Activated CD8-positive, alpha-beta memory T cell treated with anti-CD3 and anti-CD28 coated beads, Interleukin-2, amount 50 U/mL, for 1 hour (primary cell): Measurements from ENCODE around the gene CD177.
"Not testable (repeated sequence)": the region's sequence is repeated elsewhere in the genome, so short reads cannot be mapped to it uniquely, and the experiment has no call there.

Experiments
- DNase-seq: peaks from one replicate; pipeline ENCODE4 v3.0.0-alpha.2; 2020; ENCODE audit errors: extremely low read depth

The CD177 gene, protein sequence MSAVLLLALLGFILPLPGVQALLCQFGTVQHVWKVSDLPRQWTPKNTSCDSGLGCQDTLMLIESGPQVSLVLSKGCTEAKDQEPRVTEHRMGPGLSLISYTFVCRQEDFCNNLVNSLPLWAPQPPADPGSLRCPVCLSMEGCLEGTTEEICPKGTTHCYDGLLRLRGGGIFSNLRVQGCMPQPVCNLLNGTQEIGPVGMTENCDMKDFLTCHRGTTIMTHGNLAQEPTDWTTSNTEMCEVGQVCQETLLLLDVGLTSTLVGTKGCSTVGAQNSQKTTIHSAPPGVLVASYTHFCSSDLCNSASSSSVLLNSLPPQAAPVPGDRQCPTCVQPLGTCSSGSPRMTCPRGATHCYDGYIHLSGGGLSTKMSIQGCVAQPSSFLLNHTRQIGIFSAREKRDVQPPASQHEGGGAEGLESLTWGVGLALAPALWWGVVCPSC

DNA sequence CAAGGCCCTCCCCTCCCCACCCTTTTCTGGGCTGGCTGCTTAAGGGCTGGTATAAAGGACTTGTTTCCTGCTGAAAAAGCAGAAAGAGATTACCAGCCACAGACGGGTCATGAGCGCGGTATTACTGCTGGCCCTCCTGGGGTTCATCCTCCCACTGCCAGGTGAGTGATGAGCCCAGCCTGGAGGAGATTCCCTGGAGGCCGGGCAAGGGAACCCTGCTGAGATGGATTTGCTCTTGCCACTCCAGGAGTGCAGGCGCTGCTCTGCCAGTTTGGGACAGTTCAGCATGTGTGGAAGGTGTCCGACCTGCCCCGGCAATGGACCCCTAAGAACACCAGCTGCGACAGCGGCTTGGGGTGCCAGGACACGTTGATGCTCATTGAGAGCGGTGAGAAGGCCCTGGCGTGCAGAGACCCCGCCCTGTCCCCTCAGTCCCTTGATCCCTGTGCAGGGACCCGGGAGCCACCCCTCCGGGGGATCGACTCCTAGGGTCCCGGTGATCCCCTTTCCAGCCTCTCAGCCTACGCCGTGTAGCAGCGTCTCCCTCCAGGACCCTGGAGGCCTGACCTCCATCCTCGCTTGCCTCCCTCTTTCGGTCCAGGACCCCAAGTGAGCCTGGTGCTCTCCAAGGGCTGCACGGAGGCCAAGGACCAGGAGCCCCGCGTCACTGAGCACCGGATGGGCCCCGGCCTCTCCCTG lies at the start of gene CD177:
TSS of gene CD177 (plus strand) at position 81 of the 699 bp plus-strand sequence. CDS start at position 110, 29 bp downstream.
- no peak for DNase-seq

DNA sequence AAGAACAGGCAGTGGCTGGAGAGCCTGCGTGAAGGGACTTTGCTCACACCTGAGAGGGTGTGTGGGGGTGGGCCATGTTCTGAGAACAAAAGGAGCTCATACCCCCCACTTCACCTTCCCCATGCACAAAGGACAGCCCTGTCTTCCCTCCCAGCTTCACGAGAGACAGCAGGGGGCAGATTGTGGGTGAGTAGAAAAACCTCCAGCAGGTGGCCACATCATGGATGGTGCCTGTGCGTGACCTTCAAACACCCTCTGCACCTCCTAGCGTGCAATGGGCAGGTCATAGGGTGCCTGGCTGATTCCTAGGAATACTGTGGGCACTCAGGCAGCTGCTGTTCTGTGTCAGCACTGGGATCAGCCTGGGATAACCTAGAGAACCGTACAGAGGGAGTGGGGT lies 47.8 kb upstream of the CD177 start:
- DNase-seq = no peak

DNA sequence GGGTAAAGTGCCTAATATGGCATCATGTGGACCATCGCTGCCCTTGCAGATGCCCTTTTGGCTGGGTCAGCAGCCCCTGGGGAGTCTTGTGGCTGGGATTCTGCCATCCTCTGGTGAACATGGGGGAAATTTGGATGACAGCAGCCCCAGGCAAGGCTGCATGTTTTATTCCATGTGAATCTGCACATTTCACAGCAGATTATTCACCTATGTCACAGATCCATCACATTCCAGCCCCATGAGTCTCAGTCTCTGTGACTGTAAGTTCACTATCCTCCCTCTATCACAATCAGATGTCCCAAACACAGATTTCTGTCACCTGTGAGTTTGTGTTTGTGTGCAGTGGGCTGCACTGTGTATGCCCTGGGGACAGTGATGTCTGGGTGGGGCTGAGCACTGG lies 47.4 kb upstream of the CD177 start:
- no peak for DNase-seq

DNA sequence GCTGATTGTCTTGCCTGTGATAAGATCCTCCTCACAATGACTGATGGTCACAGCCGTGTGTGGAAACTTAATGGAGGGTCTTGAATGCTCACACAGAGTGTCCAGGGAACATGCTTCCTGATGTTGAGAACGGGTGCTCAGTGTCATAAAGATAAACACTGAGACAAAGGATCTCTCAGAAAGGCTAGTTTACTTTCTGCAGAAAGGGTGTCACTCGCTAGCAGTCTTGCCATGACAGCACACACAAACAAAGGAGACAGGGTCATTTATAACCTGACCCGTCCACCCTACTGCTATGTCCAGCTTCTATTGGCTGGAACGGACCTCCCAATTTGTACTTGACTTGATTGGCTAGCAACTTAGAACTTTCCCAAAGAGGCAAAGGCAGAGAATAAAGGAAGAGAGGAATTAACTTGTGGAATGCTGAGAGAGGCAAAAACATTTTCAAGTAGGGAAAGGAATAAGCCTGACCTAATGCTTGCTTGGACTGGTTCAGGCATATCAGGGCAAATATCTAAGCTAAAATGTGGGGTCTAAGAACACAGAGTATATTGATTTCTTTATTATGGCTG lies 45.2 kb upstream of the CD177 start:
- DNase-seq = no peak

DNA sequence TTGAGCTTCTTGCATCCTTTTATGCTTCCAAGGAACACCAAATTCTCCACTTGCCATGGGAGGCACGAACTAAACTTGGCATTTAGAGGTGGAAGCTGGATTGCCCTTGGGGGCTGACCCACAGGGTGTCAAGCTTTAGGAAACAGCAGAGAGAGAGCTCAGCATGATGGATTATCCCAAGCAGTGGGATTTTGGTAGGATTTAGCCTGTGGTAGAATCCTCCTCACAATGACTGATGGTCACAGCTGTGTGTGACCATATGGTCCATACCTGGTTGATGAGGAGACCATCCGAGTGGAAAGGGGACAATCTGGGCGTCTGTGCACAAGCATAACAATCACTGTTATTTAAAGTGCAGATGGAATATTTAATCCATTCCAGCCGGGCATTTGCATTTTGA lies 44.0 kb upstream of the CD177 start:
- no peak for DNase-seq

DNA sequence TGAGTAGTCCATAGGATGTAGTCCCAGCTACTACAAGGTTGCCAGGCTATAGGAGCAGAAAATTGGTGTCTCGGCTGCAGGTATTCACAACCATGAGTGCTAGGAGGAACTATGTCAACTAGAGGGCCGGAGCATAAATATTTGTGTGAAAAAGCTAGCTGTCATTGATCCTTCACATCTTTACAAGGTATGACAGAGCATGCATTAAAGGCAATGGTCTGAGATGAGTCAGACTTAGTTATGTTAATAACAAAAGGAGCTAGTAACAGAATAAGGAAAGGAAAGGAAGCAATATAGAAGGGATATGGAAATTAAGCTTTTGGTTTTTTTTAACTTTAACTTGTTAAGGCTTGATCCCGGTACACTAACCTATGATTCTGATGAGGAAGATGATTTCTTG lies 43.3 kb upstream of the CD177 start:
- no peak for DNase-seq

DNA sequence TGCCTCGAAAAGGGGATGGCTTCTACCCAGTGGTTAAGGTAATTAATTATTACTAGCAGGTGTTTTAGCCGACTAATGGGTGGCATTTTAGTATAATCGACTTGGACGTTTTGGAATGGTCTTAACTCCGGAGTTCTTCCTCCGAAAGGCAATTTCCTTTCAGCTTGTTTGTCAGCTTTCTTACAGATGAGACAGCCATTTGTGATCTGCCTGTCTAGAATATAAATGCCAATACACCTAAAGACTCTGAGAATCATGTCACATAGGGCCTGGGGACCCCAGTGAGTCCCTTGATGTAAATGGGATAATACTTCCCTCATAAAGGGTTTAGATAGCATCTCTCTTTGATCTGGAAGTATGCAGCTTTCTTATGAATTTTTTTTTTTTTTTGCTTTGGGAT lies 42.2 kb upstream of the CD177 start:
- DNase-seq = no peak

DNA sequence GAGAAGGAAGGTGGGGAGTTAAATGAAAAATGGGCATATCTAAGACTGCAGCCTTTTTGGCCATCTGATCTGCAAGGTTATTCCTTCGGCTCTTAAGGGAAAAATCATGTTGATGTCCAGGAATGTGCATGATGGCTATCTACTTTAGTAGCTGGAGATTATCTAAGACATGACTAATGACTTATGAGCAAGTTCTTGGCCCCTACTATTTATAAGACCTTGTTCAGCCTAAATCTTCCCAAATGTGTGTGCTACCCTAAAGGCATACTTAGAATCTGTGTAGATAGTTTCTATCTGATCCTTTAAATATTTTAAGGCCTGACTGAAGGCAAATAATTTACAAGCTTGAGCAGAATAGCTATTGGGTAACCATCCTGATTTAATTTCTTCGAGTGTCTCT lies 41.8 kb upstream of the CD177 start:
- DNase-seq = no peak

DNA sequence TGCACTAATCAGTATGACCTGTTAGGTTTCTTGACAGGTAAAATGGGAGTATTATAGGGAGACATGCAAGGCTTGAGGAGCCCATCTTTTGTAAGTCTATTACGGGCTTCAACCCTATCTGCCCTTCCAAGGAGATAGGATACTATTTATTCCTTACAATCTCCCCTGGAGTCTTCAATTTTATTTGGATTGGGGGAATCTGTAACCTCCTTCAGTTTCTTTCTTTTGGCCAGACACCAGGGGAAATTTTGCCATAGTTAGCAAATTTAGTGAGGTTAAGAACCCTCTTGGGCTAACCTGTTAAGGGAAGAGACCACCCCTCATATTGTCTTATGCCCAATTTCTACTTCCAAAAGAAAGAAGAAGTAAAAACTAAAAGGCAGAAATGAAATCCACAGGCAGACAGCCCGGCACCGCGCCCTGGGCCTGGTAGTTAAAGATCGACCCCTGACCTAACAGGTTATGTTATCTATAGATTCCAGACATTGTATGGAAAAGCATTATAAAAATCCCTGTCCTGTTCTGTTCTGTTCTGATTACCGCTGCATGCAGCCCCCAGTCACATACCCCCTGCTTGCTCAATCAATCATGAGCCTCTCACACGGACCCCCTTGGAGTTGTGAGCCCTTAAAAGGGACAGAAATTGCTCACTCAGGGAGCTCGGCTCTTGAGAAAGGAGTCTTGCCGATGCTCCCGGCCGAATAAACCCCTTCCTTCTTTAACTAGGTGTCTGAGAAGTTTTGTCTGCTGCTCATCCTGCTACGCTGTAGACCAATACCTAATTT lies 39.6 kb upstream of the CD177 start:
- DNase-seq = no peak

DNA sequence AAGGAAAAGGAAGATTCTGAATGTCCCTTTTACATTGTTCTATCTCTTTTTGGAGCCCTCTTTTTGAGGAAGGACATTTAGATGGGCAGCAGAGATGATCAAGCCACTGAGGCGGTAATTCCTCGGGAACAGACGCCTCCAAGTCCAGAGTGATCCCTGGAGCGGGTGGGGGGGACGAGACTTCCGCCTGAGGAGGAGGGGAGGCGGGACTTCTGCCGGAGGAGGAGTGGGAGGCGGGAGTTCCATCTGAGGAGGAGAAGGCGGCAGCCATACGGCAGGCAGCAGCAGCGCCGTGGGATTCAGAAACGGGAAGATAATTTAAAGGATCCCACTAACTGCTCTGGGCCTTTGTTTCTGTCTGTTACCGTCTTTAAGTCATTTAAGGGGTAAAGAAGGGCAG lies 37.6 kb upstream of the CD177 start:
- DNase-seq = no peak

DNA sequence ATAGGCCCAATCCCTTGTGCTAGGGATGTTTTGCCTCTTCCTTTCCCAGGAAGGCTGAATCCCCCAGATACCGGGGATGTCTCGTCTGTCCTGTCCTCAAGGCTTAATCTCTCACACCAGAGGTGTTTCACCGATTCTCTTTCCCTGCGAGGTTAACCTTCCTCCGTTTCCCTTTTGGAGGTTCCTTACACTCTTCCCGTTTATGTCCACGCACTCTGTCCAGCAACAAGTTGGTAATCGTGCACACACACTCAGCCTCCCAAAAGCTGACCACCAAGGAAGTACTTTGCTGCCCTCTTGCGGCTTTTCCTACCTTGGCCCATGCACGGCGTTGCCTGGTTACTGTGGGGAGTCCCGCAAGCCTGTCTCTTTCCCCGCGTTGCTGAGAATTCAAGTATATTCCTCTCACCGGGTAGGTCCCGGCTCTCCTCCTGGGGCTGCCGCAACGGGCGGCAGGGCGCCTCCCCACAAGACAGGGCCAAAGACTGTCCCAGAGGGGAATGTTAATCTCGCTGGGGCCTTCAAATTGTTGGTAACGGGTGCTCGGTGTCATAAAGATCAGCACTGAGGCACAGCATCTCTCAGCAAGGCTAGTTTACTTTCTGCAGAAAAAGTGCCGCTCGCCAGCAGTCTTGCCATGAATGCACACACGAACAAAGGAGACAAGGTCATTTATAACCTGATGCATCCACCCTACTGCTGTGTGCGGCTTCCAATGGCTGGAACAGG lies 36.7 kb upstream of the CD177 start:
- no peak for DNase-seq

DNA sequence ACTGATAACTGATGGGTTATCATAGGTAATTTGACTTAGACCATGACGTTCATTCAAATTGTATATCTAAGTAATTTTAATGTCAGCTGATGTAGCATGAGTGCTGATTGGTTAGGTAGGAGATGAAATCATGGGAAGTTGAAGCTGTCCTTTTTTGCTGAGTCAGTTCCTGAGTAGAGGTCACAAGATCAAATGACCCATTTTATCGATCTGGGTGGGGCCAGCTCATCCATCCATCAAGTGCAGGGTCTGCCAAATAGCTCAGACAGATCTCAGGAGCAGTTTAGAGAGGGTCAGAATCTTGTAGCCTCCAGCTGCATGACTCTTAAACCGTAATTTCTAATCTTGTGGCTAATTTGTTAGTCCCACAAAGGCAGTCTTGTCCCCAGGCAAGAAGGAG lies 35.3 kb upstream of the CD177 start:
- no peak for DNase-seq

DNA sequence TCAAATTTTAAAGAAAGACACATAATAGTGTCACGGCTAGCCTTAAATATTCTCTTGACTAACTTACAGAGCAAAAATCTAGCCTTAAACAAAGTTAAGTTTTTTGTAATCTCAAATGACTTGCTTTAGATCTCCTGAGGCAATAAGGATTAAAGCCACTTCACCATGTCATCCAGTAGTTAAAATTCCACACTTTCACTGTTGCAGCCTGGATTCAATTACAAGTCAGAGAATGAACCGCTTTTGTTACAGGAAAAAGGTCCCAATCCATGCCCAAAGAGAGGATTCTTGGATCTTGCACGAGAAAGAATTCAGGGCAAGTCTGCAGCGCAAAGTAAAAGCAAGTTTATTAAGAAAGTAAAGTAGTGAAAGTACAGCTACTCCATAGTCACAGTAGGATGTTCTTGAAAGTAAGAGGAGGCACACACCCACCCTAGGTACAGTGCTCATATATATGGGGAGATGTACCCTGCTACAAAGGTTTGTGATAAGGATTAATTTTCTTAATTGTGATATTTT lies 34.6 kb upstream of the CD177 start:
- DNase-seq = no peak

DNA sequence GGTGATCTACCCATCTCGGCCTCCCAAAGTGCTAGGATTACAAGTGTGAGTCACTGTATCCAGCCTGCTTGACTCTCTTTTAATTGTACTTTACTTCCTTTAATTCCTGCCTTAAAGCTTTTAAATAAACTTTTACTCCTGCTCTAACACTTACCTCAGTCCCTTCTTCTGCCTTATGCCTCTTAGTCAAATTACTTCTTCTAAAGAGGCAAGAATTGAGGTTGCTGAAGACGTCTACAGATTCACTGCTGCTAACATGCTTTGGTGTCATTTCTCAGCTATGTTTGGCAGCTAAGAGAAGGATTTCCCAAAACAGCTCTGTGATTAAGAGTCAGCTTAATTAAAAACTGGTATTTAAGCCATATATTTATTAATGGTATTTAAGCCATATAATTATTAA lies 32.9 kb upstream of the CD177 start:
- no peak for DNase-seq

DNA sequence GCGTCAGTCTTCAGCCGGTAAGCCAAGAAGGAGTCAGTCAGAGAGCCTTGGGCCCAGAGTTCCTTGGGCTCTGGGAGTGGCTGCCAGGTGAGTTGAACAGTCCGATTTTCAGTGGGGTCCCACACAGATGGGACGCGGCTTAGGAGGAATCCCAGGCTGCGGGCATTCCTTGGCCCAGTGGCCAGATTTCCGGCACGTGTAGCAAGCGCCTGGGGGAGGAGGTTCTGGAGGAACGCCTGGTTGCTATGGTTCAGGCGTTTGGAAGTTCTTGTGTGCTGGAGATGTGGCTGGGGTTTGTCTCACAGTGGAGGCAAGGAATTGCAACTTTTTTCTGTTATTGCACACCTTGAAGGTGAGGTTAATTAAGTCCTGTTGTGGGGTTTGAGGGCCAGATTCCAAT lies 26.7 kb upstream of the CD177 start:
- not testable (repeated sequence) for DNase-seq

DNA sequence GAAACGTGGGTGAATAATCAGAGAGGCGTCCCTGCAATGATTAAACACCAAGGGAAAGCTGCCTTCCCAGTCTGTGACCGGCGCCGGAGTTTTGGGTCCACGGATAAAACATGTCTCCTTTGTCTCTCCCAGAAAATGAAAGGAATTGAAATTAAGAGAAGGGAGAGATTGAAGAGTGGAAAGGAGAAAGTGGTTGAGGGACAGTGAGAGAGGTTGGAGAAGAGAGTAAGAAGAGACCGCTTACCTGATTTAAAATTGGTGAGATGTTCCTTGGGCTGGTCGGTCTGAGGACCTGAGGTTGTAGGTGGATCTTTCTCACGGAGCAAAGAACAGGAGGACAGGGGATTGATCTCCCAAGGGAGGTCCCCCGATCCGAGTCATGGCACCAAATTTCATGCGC lies 24.9 kb upstream of the CD177 start:
- DNase-seq = not testable (repeated sequence)

DNA sequence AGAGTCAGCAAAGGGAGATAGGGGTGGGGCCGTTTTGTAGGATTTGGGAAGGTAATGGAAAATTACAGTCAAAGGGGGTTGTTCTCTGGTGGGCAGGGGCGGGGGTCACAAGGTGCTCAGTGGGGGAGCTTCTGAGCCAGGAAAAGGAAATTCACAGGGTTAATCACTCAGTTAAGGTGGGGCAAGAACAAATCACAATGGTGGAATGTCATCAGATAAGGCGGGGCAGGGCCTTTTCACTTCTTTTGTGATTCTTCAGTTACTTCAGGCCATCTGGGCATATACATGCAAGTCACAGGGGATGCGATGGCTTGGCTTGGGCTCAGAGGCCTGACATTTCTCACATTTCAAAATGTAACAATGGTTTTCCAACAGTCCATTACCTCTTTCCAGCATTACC lies 24.4 kb upstream of the CD177 start:
- DNase-seq = not testable (repeated sequence)

DNA sequence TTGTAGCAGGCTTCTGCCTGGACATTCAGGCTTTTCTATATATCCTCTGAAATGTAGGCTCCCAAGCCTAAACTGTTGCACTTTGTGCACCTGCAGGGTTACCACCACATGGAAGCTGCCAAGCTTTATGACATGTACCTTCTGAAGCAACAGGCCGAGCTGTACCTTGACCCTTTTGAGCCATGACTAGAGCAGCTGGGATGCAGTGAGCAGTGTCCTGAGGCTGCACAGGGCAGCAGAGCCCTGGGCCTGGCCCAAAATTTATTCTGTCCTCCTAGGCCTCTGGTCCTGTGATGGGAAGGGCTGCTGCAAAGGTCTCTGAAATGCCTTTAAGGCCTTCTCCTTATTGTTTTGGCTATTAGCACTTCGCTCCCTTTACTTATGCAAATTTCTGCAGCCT lies 23.5 kb upstream of the CD177 start:
- DNase-seq = no peak

DNA sequence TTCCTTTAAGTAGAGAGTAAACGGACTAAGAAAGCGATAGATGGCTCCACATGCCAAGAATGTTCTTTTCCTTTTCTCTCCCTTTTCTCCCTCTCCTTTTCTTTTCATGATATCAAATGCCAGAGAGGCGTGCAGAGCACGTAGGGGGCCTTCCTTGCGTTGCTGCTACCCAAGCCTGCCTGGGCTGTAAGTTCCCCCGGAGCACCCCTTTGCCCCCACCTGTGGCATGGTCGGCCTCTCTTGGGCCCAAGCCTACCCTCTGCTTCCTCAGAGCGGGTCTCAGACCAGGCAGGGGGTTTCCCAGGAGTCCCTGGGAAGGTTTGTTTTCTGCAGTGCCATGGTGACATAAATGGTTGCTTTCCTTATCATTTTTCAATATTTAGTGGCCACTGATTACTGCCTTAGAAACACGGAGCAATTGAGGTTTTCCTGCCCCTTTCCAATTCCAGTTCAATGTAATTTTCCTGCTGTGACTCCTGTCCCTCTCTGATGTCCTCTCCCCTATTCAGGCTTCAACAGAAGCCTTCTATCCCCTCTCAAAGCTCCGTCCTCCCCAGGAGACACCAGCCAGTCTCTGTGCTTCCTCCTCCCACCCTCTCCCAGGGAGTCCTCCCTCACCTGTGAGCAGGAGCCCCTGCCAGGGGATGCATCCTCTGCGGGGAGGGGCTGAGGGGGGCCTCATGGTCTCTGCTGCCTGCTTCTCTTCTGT lies 22.6 kb upstream of the CD177 start:
- no peak for DNase-seq

DNA sequence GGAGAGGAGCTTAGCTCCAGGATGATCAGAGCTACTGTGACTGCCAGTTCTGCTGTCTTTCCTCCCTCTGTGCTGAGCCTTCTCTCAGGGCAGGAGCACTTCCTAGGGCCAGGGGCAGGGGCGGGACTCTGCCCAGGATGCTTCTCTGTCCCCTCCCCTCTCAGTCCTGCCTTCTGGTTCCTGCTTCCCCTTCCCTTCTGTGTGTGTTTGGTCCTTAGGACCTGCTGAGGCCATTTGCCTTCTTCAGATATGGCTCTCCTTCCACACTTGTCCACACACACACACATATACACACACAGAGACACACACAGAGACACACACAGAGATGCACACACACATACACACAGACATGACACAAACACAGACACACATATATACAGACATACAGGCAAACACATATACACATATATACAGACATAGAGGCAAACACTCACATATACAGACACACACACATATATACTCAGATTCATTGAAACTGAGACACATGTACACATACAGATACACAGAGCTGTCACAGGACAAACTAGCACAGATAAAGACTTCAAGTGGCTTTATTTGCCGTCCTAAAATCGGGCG lies 22.0 kb upstream of the CD177 start:
- DNase-seq = no peak
